Activated naive CD8-positive, alpha-beta T cell treated with anti-CD3 and anti-CD28 coated beads, Interleukin-2, amount 10 ng/mL, durations not matched to agents 7 days and 5 days (primary cell): ENCODE results near the gene HTT-AS. TPM values are rescaled to one million over a fixed set of nuclear protein-coding genes. Genes with fewer than 3 reads are reported as not detected.

ENCODE experiments used
- ATAC-seq: fragments of 150-1000 bp; cut with Tn5 transposase; one replicate; pipeline ENCODE4 v1.10.0; 2021; ENCODE audit warnings: low read depth, moderate library complexity
- POLR2A ChIA-PET: fragments of 350-600 bp; sonication (Branson Sonifier 250); formaldehyde crosslinking; loops from one replicate; lab custom pipeline; 2021; ENCODE audit warnings: antibody characterized with exemption; lab: Charles Lee
- DNase-seq: peaks from one replicate; pipeline ENCODE4 v3.0.0; 2021
- H3K27ac Mint-ChIP-seq: one replicate; pipeline ENCODE4 v1.8.0; 2022; ENCODE audit warnings: mild to moderate bottlenecking, mixed read lengths
- H3K27me3 Mint-ChIP-seq: one replicate; pipeline ENCODE4 v1.8.0; 2022; ENCODE audit warnings: mild to moderate bottlenecking, moderate library complexity, mixed read lengths
- H3K36me3 Mint-ChIP-seq: one replicate; pipeline ENCODE4 v1.8.0; 2021; ENCODE audit warnings: mild to moderate bottlenecking, mixed read lengths
- H3K4me1 Mint-ChIP-seq: one replicate; pipeline ENCODE4 v1.8.0; 2021; ENCODE audit warnings: mixed read lengths
- H3K4me3 Mint-ChIP-seq: one replicate; pipeline ENCODE4 v1.8.0; 2022; ENCODE audit warnings: mild to moderate bottlenecking, moderate library complexity, mixed read lengths
- H3K9me3 Mint-ChIP-seq: one replicate; pipeline ENCODE4 v1.8.0; 2021; ENCODE audit warnings: mixed read lengths
- total RNA-seq, 2 experiments: library from RNA; stranded (reverse); gene quantifications; one replicate each; pipeline ENCODE4 v1.2.3, GENCODE V29; 2021

Gene HTT-AS
- total RNA-seq, 2 experiments from 2014 or later: not detected

- peaks cover 15% of the 10 kb centered on the region for H3K36me3 Mint-ChIP-seq
- H3K4me1 Mint-ChIP-seq: peaks cover 34% of the 10 kb centered on the region
- ATAC-seq (no peak), DNase-seq (no peak)
- H3K27me3 Mint-ChIP-seq: no peaks in the 10 kb centered on the region
- H3K27ac Mint-ChIP-seq: no peak overlapping the region
- H3K9me3 Mint-ChIP-seq: no peaks in the 10 kb centered on the region
- POLR2A ChIA-PET: no interaction called here
- no peak overlapping the region for H3K4me3 Mint-ChIP-seq
Measured at GRCh38 chr4:3077796-3078195, 3.5 kb upstream of the HTT-AS start.

GRCh38 chr4:3075652-3075981 is 1.3 kb upstream of the HTT-AS start:
- POLR2A ChIA-PET: no interaction called here
- DNase-seq (no peak), ATAC-seq (no peak)
- Mint-ChIP-seq H3K4me3 (peak overlapping the region; percentile 90), H3K36me3 (peaks cover 7% of the 10 kb centered on the region), H3K4me1 (peaks cover 26% of the 10 kb centered on the region), H3K27ac (peak overlapping the region; percentile 87), H3K9me3 (no peaks in the 10 kb centered on the region), H3K27me3 (no peaks in the 10 kb centered on the region)

- H3K27ac Mint-ChIP-seq: peak overlapping the region; percentile 87
- POLR2A ChIA-PET: interaction anchor here (0.7 kb wide), 1 partner anchor 112 kb away, joined by 3 read pairs; no protein-coding TSS in a partner anchor
- H3K9me3 Mint-ChIP-seq: no peaks in the 10 kb centered on the region
- peaks cover 4% of the 10 kb centered on the region for H3K36me3 Mint-ChIP-seq
- ATAC-seq (peak; percentile 2), DNase-seq (no peak)
- H3K4me1 Mint-ChIP-seq: peaks cover 23% of the 10 kb centered on the region
- no peaks in the 10 kb centered on the region for H3K27me3 Mint-ChIP-seq
- H3K4me3 Mint-ChIP-seq: peak overlapping the region; percentile 92
Measured at GRCh38 chr4:3074846-3075651, 711 bp upstream of the HTT-AS start.

- POLR2A ChIA-PET: interaction anchor here (0.6 to 2.2 kb wide), 3 partner anchors 14 to 28 kb away, joined by 3 to 7 read pairs (median 7); no protein-coding TSS in a partner anchor
- H3K27me3 Mint-ChIP-seq: no peaks in the 10 kb centered on the region
- peak; percentile 65 for ATAC-seq
- no peaks in the 10 kb centered on the region for H3K36me3 Mint-ChIP-seq
- H3K4me3 Mint-ChIP-seq: peak overlapping the region; percentile 16
- H3K9me3 Mint-ChIP-seq: no peaks in the 10 kb centered on the region
- no peak overlapping the region for H3K27ac Mint-ChIP-seq
- peaks cover 18% of the 10 kb centered on the region for H3K4me1 Mint-ChIP-seq
- DNase-seq: no peak
Measured at GRCh38 chr4:3073158-3074077, 920 bp downstream of the HTT-AS start.

DNA sequence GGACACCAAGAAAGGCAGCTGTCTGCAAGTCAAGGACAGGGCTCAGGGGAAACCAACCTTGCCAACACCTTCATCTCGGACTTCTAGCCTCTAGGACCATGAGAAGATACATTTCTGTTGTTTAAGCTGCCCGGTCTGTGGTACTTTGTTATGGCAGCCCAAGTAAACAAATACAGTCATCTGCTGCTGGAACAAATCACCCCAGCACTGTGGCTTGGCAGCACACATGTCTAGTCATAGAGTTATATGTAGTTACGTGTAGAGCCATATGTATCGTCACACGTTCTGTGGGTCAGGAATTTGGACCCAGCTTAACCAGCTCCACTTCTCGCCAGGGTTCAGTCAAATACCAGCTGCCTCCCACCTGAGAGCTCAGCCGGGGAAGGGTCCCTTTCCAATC is 2.5 kb downstream of the HTT-AS start:
- ATAC-seq: no peak
- H3K27me3 Mint-ChIP-seq: no peaks in the 10 kb centered on the region
- peaks cover 13% of the 10 kb centered on the region for H3K4me1 Mint-ChIP-seq
- H3K9me3 Mint-ChIP-seq: no peaks in the 10 kb centered on the region
- H3K27ac Mint-ChIP-seq: no peak overlapping the region
- H3K36me3 Mint-ChIP-seq: no peaks in the 10 kb centered on the region
- POLR2A ChIA-PET: interaction anchor here (1.8 kb wide), 1 partner anchor 12 kb away, joined by 7 read pairs; no protein-coding TSS in a partner anchor
- no peak overlapping the region for H3K4me3 Mint-ChIP-seq
- no peak for DNase-seq

GRCh38 chr4:3070709-3071500 is 3.4 kb downstream of the HTT-AS start:
- no peaks in the 10 kb centered on the region for H3K9me3 Mint-ChIP-seq
- H3K36me3 Mint-ChIP-seq: no peaks in the 10 kb centered on the region
- ATAC-seq (no peak), DNase-seq (no peak)
- POLR2A ChIA-PET: no interaction called here
- no peak overlapping the region for H3K27ac Mint-ChIP-seq
- no peaks in the 10 kb centered on the region for H3K27me3 Mint-ChIP-seq
- H3K4me3 Mint-ChIP-seq: no peak overlapping the region
- H3K4me1 Mint-ChIP-seq: peaks cover 7% of the 10 kb centered on the region

- Mint-ChIP-seq H3K4me3 (no peak overlapping the region), H3K4me1 (peaks cover 2% of the 10 kb centered on the region), H3K27me3 (no peaks in the 10 kb centered on the region), H3K27ac (no peak overlapping the region), H3K36me3 (no peaks in the 10 kb centered on the region), H3K9me3 (no peaks in the 10 kb centered on the region)
- ATAC-seq (no peak), DNase-seq (no peak)
- POLR2A ChIA-PET: no interaction called here
Measured at GRCh38 chr4:3069661-3070199, 4.6 kb downstream of the HTT-AS start.

DNA sequence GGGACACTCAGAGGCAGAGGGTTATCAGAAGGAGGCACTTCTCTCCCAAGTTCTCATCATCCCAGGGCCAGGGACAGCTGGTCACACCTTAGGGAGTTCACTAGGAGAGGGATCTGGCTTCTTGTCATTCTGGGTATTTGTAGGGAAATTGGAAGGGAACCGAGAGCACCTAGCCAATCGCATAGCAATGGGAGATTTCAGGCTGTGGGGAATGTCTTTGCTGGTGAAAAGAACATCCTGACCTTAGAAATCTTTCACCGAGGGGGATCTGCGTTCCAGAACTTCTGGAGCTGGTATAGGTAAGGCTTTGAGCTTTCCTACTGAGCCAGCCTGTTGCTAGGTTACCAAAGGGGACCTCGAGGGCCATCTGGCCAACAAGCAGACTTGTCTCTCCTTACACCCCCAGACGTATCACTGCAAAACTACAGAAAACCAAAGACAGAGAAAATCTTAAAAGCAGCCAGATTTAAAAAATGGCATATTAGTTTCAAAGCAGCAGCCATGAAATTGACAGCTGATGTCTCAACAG is 6.8 kb downstream of the HTT-AS start:
- no peak overlapping the region for H3K4me3 Mint-ChIP-seq
- peaks cover 2% of the 10 kb centered on the region for H3K4me1 Mint-ChIP-seq
- H3K27ac Mint-ChIP-seq: no peak overlapping the region
- no peak for ATAC-seq
- no peaks in the 10 kb centered on the region for H3K9me3 Mint-ChIP-seq
- no peaks in the 10 kb centered on the region for H3K36me3 Mint-ChIP-seq
- DNase-seq: no peak
- no peaks in the 10 kb centered on the region for H3K27me3 Mint-ChIP-seq
- POLR2A ChIA-PET: no interaction called here

GRCh38 chr4:3066836-3067400 is 7.4 kb downstream of the HTT-AS start:
- POLR2A ChIA-PET: no interaction called here
- H3K9me3 Mint-ChIP-seq: no peaks in the 10 kb centered on the region
- no peak overlapping the region for H3K27ac Mint-ChIP-seq
- H3K4me3 Mint-ChIP-seq: no peak overlapping the region
- no peaks in the 10 kb centered on the region for H3K4me1 Mint-ChIP-seq
- no peaks in the 10 kb centered on the region for H3K36me3 Mint-ChIP-seq
- no peaks in the 10 kb centered on the region for H3K27me3 Mint-ChIP-seq
- ATAC-seq (no peak), DNase-seq (no peak)

- POLR2A ChIA-PET: no interaction called here
- no peak for DNase-seq
- no peak overlapping the region for H3K27ac Mint-ChIP-seq
- H3K36me3 Mint-ChIP-seq: no peaks in the 10 kb centered on the region
- no peak for ATAC-seq
- H3K27me3 Mint-ChIP-seq: no peaks in the 10 kb centered on the region
- peaks cover 2% of the 10 kb centered on the region for H3K9me3 Mint-ChIP-seq
- H3K4me1 Mint-ChIP-seq: no peaks in the 10 kb centered on the region
- H3K4me3 Mint-ChIP-seq: no peak overlapping the region
Measured at GRCh38 chr4:3065551-3065950, 8.8 kb downstream of the HTT-AS start.

DNA sequence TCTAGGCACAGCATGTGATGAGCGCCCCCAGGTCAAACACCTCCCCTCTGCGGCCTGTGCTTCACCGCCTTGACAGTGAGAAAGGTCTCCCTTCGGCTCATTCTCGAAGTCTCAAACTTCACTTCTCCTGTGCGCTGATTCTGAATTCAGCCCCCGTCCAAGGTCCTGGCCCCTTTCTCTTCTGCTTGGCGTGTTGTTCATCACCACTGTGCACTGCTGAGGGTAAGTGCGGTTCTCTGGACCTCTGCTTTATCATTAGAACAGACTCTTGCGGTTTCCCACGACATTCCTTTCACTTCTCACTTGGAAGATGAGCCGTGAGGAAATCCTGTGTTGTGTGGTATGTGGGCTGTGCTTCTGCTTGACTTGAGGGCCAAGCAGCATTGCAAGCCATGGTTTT is 11.9 kb downstream of the HTT-AS start:
- H3K27ac Mint-ChIP-seq: no peak overlapping the region

GRCh38 chr4:3060946-3061345 is 13.4 kb downstream of the HTT-AS start:
- Mint-ChIP-seq H3K27me3 (peaks cover 3% of the 10 kb centered on the region), H3K27ac (no peak overlapping the region), H3K4me3 (no peak overlapping the region), H3K36me3 (peaks cover 13% of the 10 kb centered on the region), H3K9me3 (peaks cover 7% of the 10 kb centered on the region), H3K4me1 (no peaks in the 10 kb centered on the region)
- POLR2A ChIA-PET: interaction anchor here (2.3 kb wide), 1 partner anchor 11 kb away, joined by 7 read pairs; no protein-coding TSS in a partner anchor
- ATAC-seq (no peak), DNase-seq (no peak)

More for the DNA sequence above, 11.9 kb downstream of the HTT-AS start:
- ATAC-seq (no peak), DNase-seq (no peak)
- peaks cover 3% of the 10 kb centered on the region for H3K27me3 Mint-ChIP-seq
- peaks cover 4% of the 10 kb centered on the region for H3K36me3 Mint-ChIP-seq
- H3K4me1 Mint-ChIP-seq: no peaks in the 10 kb centered on the region
- H3K4me3 Mint-ChIP-seq: no peak overlapping the region
- H3K9me3 Mint-ChIP-seq: peaks cover 2% of the 10 kb centered on the region
- POLR2A ChIA-PET: no interaction called here
